Loucy (cell line): ENCODE results near the gene CTRL.

Experiments
- H2AFZ ChIP-seq: fragments of 200-600 bp; sonication (generic); 2 replicates; pipeline ENCODE4 v1.6.0; 2016; ENCODE audit warnings: antibody characterized with exemption, mild to moderate bottlenecking, low read length, moderate library complexity
- H3F3A ChIP-seq: fragments of 200-600 bp; 2 replicates; pipeline ENCODE4 v1.6.0; 2016; ENCODE audit warnings: antibody characterized with exemption, low read depth, mild to moderate bottlenecking
- H3K27me3 ChIP-seq: fragments of 200-600 bp; sonication (generic); 2 replicates; pipeline ENCODE4 v1.6.1; 2014; ENCODE audit warnings: low read length, mild to moderate bottlenecking; ENCODE audit not compliant: insufficient read depth, poor library complexity, severe bottlenecking
- H3K36me3 ChIP-seq: fragments of 200-600 bp; sonication (generic); 2 replicates; pipeline ENCODE4 v1.6.1; 2016; ENCODE audit warnings: low read length; ENCODE audit not compliant: insufficient read depth
- H3K4me1 ChIP-seq: fragments of 200-600 bp; sonication (generic); 2 replicates; pipeline ENCODE4 v1.5.1; 2014; ENCODE audit warnings: low read length, mild to moderate bottlenecking; ENCODE audit not compliant: insufficient read depth, poor library complexity, severe bottlenecking
- H3K4me2 ChIP-seq: fragments of 200-600 bp; sonication (generic); 2 replicates; pipeline ENCODE4 v1.6.0; 2014; ENCODE audit warnings: antibody characterized with exemption, low read length, low read depth, mild to moderate bottlenecking; ENCODE audit not compliant: poor library complexity, severe bottlenecking
- H3K4me3 ChIP-seq: fragments of 200-600 bp; sonication (generic); 2 replicates; pipeline ENCODE4 v1.5.1; 2014; ENCODE audit warnings: low read length, mild to moderate bottlenecking, mixed read lengths; ENCODE audit not compliant: poor library complexity, severe bottlenecking
- H3K79me2 ChIP-seq: fragments of 200-600 bp; sonication (generic); 2 replicates; pipeline ENCODE4 v1.6.1; 2014; ENCODE audit warnings: low read length; ENCODE audit not compliant: insufficient read depth
- H3K9ac ChIP-seq: fragments of 200-600 bp; sonication (generic); 2 replicates; pipeline ENCODE4 v1.6.0; 2014; ENCODE audit warnings: mild to moderate bottlenecking, low read depth, low read length, moderate library complexity; ENCODE audit not compliant: poor library complexity, severe bottlenecking
- H3K9me2 ChIP-seq: fragments of 200-600 bp; sonication (generic); replicated peaks from 2 replicates; pipeline ENCODE4 v1.6.1; 2016; ENCODE audit warnings: low read depth, low read length, mixed read lengths
- H3K9me3 ChIP-seq: fragments of 200-600 bp; sonication (generic); 2 replicates; pipeline ENCODE4 v1.6.1; 2014; ENCODE audit warnings: mild to moderate bottlenecking, antibody characterized with exemption, low read length, low read depth; ENCODE audit not compliant: insufficient read depth
- H4K20me1 ChIP-seq: fragments of 200-600 bp; sonication (generic); 2 replicates; pipeline ENCODE4 v1.6.0; 2014; ENCODE audit warnings: antibody characterized with exemption, low read length, mild to moderate bottlenecking; ENCODE audit not compliant: insufficient read depth, poor library complexity, severe bottlenecking
- EZH2phosphoT487 ChIP-seq: fragments of 200-600 bp; IDR thresholded peaks from 2 replicates; pipeline ENCODE4 v1.6.1; 2018; ENCODE audit warnings: antibody characterized with exemption, mild to moderate bottlenecking, moderate library complexity, borderline replicate concordance
- TF ChIP-seq, protein P1 (sequence below): fragments of 200-600 bp; sonication (generic); conservative IDR thresholded peaks from 2 replicates; pipeline ENCODE4 v1.5.1; 2014; ENCODE audit warnings: mild to moderate bottlenecking, antibody characterized with exemption, low read length

The CTRL gene

GRCh38 chr16:67881621-67882161 lies 50.0 kb downstream of the CTRL start:
- no peaks in the 10 kb centered on the region for H3F3A ChIP-seq
- no peak overlapping the region for H3K4me3 ChIP-seq
- H2AFZ ChIP-seq, result no peak overlapping the region
- H3K4me1 ChIP-seq, result no peaks in the 10 kb centered on the region
- H3K9me3 ChIP-seq, result no peaks in the 10 kb centered on the region
- H3K79me2 ChIP-seq, result peaks cover 8% of the 10 kb centered on the region; the same call in 1 of the 2 replicates
- H3K4me2 ChIP-seq, result no peak overlapping the region
- H3K9ac ChIP-seq, result no peak overlapping the region
- H3K9me2 ChIP-seq, result no peaks in the 10 kb centered on the region
- H4K20me1 ChIP-seq, result peaks cover 3% of the 10 kb centered on the region
- H3K36me3 ChIP-seq, result peaks cover 94% of the 10 kb centered on the region; the same call in 1 of the 2 replicates
- TF ChIP-seq, protein P1, sequence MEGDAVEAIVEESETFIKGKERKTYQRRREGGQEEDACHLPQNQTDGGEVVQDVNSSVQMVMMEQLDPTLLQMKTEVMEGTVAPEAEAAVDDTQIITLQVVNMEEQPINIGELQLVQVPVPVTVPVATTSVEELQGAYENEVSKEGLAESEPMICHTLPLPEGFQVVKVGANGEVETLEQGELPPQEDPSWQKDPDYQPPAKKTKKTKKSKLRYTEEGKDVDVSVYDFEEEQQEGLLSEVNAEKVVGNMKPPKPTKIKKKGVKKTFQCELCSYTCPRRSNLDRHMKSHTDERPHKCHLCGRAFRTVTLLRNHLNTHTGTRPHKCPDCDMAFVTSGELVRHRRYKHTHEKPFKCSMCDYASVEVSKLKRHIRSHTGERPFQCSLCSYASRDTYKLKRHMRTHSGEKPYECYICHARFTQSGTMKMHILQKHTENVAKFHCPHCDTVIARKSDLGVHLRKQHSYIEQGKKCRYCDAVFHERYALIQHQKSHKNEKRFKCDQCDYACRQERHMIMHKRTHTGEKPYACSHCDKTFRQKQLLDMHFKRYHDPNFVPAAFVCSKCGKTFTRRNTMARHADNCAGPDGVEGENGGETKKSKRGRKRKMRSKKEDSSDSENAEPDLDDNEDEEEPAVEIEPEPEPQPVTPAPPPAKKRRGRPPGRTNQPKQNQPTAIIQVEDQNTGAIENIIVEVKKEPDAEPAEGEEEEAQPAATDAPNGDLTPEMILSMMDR, result no peak
- TF ChIP-seq EZH2phosphoT487, result no peak
- H3K27me3 ChIP-seq, result no peaks in the 10 kb centered on the region

DNA sequence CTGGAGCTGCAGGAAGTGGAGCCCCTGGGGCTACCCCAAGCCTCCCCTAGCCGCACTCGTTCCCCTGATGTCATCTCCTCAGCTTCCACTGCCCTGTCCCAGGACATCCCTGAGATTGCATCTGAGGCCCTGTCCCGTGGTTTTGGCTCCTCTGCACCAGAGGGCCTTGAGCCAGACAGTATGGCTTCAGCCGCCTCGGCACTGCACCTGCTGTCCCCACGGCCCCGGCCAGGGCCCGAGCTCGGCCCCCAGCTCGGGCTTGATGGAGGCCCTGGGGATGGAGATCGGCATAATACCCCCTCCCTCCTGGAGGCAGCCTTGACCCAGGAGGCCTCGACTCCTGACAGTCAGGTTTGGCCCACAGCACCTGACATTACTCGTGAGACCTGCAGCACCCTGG lies 51.1 kb downstream of the CTRL start:
- no peaks in the 10 kb centered on the region for H3K9me2 ChIP-seq
- H3K79me2 ChIP-seq, result peaks cover 19% of the 10 kb centered on the region
- H3K4me1 ChIP-seq, result peaks cover 6% of the 10 kb centered on the region
- peaks cover 11% of the 10 kb centered on the region for H4K20me1 ChIP-seq
- H3K4me2 ChIP-seq, result no peak overlapping the region
- no peak overlapping the region for H2AFZ ChIP-seq
- no peaks in the 10 kb centered on the region for H3F3A ChIP-seq
- H3K27me3 ChIP-seq, result no peaks in the 10 kb centered on the region
- H3K9me3 ChIP-seq, result no peaks in the 10 kb centered on the region
- no peak overlapping the region for H3K9ac ChIP-seq
- H3K4me3 ChIP-seq, result no peak overlapping the region
- H3K36me3 ChIP-seq, result peaks cover 87% of the 10 kb centered on the region; the same call in 1 of the 2 replicates
- TF ChIP-seq, protein P1, result no peak
- no peak for TF ChIP-seq EZH2phosphoT487

DNA sequence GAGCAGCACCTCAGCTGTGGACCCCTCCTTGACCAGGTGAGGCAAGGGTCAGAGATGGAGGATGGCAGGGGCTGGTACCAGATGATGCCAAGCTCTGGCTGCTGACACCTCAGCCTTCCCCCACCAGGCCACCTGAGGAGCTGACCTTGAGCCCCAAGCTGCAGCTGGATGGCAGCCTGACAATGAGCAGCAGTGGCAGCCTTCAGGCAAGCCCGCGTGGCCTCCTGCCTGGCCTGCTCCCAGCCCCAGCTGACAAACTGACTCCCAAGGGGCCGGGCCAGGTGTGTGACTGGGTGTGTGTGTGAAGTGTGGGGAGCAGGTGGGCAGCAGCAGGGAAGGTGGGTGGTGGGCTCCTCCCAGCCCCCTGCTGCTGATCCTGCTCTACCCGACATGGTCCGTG lies 51.7 kb downstream of the CTRL start:
- no peak overlapping the region for H2AFZ ChIP-seq
- no peak overlapping the region for H3K4me2 ChIP-seq
- peaks cover 26% of the 10 kb centered on the region for H3K79me2 ChIP-seq
- H3K9me2 ChIP-seq, result no peaks in the 10 kb centered on the region
- H3K4me3 ChIP-seq, result no peak overlapping the region
- H3F3A ChIP-seq, result no peaks in the 10 kb centered on the region
- TF ChIP-seq, protein P1, result no peak
- no peak for TF ChIP-seq EZH2phosphoT487
- peaks cover 84% of the 10 kb centered on the region; the same call in 1 of the 2 replicates for H3K36me3 ChIP-seq
- H3K27me3 ChIP-seq, result no peaks in the 10 kb centered on the region
- H3K4me1 ChIP-seq, result peaks cover 12% of the 10 kb centered on the region
- H3K9me3 ChIP-seq, result no peaks in the 10 kb centered on the region
- H4K20me1 ChIP-seq, result peaks cover 17% of the 10 kb centered on the region
- H3K9ac ChIP-seq, result no peak overlapping the region
